PFSK-1 (cell line): ENCODE results near the gene PLSCR3.

Source experiments
- REST ChIP-seq, 2 experiments: IDR thresholded peaks; 2 replicates each; pipeline versions ENCODE4 v1.6.1 to v1.8.0; 2011 to 2012; ENCODE audit warnings: low read depth in 2 of 2, low read length in 2 of 2, control low read depth in 1 of 2, inconsistent platforms in 1 of 2, mild to moderate bottlenecking in 1 of 2, moderate library complexity in 1 of 2; ENCODE audit not compliant: insufficient read depth in 1 of 2
- TAF1 ChIP-seq: IDR thresholded peaks from 2 replicates; pipeline ENCODE4 v1.6.1; 2012; ENCODE audit warnings: low read length, control low read depth, borderline replicate concordance; ENCODE audit not compliant: insufficient read depth

GRCh38 chr17:7432296-7432695 is 38.0 kb upstream of the PLSCR3 start:
- no peak for TF ChIP-seq REST (IDR thresholded peaks at IDR 0.05; ENCODE audit: insufficient read depth in 1 of 2, low read depth in 2 of 2, low read length in 2 of 2)
- TF ChIP-seq TAF1, result no peak
